Neural cell (in vitro differentiated cells): ENCODE results near the gene SH3RF3. TPM values are rescaled to one million over a fixed set of nuclear protein-coding genes. Genes with fewer than 3 reads are reported as not detected.

Experiments used
- H2AFZ ChIP-seq: fragments of 200-600, 300-800 bp; sonication (generic), shearing (Covaris generic); 2 replicates; pipeline ENCODE4 v1.6.0; 2014; ENCODE audit warnings: low read depth, mild to moderate bottlenecking, antibody characterized with exemption, low read length, moderate library complexity
- H3F3A ChIP-seq: fragments of 200-600 bp; shearing (Covaris generic); 2 replicates; pipeline ENCODE4 v1.6.1; 2016; ENCODE audit warnings: mild to moderate bottlenecking, moderate library complexity, mixed read lengths, antibody characterized with exemption, low read length; ENCODE audit not compliant: insufficient read depth, poor library complexity, severe bottlenecking
- H3K27ac ChIP-seq: fragments of 200-600, 300-800 bp; sonication (generic), shearing (Covaris generic); 2 replicates; pipeline ENCODE4 v1.5.1; 2014; ENCODE audit warnings: mild to moderate bottlenecking, low read length, moderate library complexity
- H3K27me3 ChIP-seq: fragments of 300-800, 200-600 bp; sonication (generic), shearing (Covaris generic); 2 replicates; pipeline ENCODE4 v1.6.0; 2014; ENCODE audit warnings: mild to moderate bottlenecking, low read depth, low read length, moderate library complexity; ENCODE audit not compliant: insufficient read depth
- H3K36me3 ChIP-seq: fragments of 300-800, 200-600 bp; sonication (generic), shearing (Covaris generic); 2 replicates; pipeline ENCODE4 v1.5.1; 2014; ENCODE audit warnings: mild to moderate bottlenecking, antibody characterized with exemption, low read length, moderate library complexity; ENCODE audit not compliant: insufficient read depth
- H3K4me2 ChIP-seq: fragments of 300-800, 200-600 bp; sonication (generic), shearing (Covaris generic); 2 replicates; pipeline ENCODE4 v1.6.0; 2014; ENCODE audit warnings: mild to moderate bottlenecking, low read length
- H3K4me3 ChIP-seq: fragments of 300-800, 200-600 bp; sonication (generic), shearing (Covaris generic); 2 replicates; pipeline ENCODE4 v1.5.1; 2014; ENCODE audit warnings: mild to moderate bottlenecking, low read length, moderate library complexity
- H3K79me2 ChIP-seq: fragments of 200-600 bp; shearing (Covaris generic); replicated peaks from 2 replicates; pipeline ENCODE4 v1.6.0; 2014; ENCODE audit warnings: mild to moderate bottlenecking, low read length, moderate library complexity; ENCODE audit not compliant: insufficient read depth
- H3K9ac ChIP-seq: fragments of 300-800, 200-600 bp; sonication (generic), shearing (Covaris generic); 2 replicates; pipeline ENCODE4 v1.6.1; 2016; ENCODE audit warnings: mild to moderate bottlenecking, low read length, mixed read lengths
- H3K9me2 ChIP-seq: fragments of 200-600 bp; shearing (Covaris generic); 2 replicates; pipeline ENCODE4 v1.6.1; 2016; ENCODE audit warnings: mild to moderate bottlenecking, low read length, mixed read lengths; ENCODE audit not compliant: insufficient read depth
- H3K9me3 ChIP-seq: fragments of 200-600, 300-800 bp; sonication (generic), shearing (Covaris generic); 2 replicates; pipeline ENCODE4 v1.6.1; 2016; ENCODE audit warnings: mild to moderate bottlenecking, mixed run types, low read length, moderate library complexity, mixed read lengths
- H4K20me1 ChIP-seq: fragments of 200-600 bp; shearing (Covaris generic); 2 replicates; pipeline ENCODE4 v1.6.1; 2016; ENCODE audit warnings: mild to moderate bottlenecking, mixed run types; ENCODE audit not compliant: insufficient read depth
- EP300 ChIP-seq: fragments of 450-650 bp; conservative IDR thresholded peaks from 2 replicates; pipeline ENCODE4 v1.6.1; 2014; ENCODE audit warnings: antibody characterized with exemption, mild to moderate bottlenecking, moderate library complexity; ENCODE audit not compliant: poor library complexity, severe bottlenecking
- EZH2 ChIP-seq: fragments of 200-600, 300-800 bp; shearing (Covaris generic), sonication (generic); IDR thresholded peaks from 2 replicates; pipeline ENCODE4 v1.6.1; 2014; ENCODE audit warnings: antibody characterized with exemption, low read length, borderline replicate concordance, mild to moderate bottlenecking; ENCODE audit not compliant: insufficient read depth, poor library complexity, severe bottlenecking
- MXI1 ChIP-seq: fragments of 450-650 bp; conservative IDR thresholded peaks from 2 replicates; pipeline ENCODE4 v1.6.1; 2014; ENCODE audit warnings: antibody characterized with exemption, mild to moderate bottlenecking; ENCODE audit not compliant: poor library complexity, severe bottlenecking
- POLR2AphosphoS5 ChIP-seq: IDR thresholded peaks from 2 replicates; pipeline ENCODE4 v1.6.1; 2012
- RAD21 ChIP-seq: fragments of 450-650 bp; conservative IDR thresholded peaks from 2 replicates; pipeline ENCODE4 v1.6.1; 2014; ENCODE audit warnings: antibody characterized with exemption, mild to moderate bottlenecking, moderate library complexity
- SMC3 ChIP-seq: fragments of 450-650 bp; conservative IDR thresholded peaks from 2 replicates; pipeline ENCODE4 v1.6.1; 2014; ENCODE audit warnings: antibody characterized with exemption, mild to moderate bottlenecking, moderate library complexity; ENCODE audit not compliant: poor library complexity
- TAF1 ChIP-seq: IDR thresholded peaks from 2 replicates; pipeline ENCODE4 v1.6.1; 2012; ENCODE audit warnings: low read depth
- polyA plus RNA-seq: library from polyadenylated mRNA; depleted of rRNA; stranded (reverse); fragments of >200 nt; gene quantifications from 2 replicates; pipeline ENCODE4 v1.2.3, GENCODE V29; 2014
- TF ChIP-seq, protein P1 (sequence below): fragments of 450-650 bp; IDR thresholded peaks from 2 replicates; pipeline ENCODE4 v1.5.1; 2014; ENCODE audit warnings: antibody characterized with exemption, mild to moderate bottlenecking, moderate library complexity; ENCODE audit not compliant: poor library complexity, severe bottlenecking
- TF ChIP-seq, protein P2 (sequence below): IDR thresholded peaks from 2 replicates; pipeline ENCODE4 v1.6.1; 2012; ENCODE audit warnings: borderline replicate concordance

SH3RF3 gene
- polyA plus RNA-seq, 1 donor from 2014 or later, result 0.53 TPM

DNA sequence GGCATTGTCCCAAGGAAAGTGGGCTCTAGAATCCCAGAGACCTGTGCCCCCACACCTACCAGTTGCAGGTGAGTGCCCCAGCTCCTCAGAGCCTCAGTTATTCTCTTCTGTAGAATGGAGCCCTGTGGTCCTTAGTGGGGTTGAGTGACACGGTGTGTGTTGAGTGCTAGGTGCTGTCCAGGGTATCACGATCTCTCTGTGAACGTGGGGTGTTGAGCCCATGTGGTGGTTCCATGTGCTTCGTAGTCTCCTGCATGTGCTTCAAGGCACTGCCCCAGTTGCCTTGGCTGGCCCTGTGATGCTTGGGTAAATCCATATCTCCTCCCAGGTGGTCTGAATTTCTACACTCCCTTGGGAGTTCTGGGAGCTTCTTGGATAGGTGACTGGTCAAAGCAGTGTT is 54.9 kb downstream of the SH3RF3 start:
- Histone ChIP-seq H3K4me2 (no peak overlapping the region), H3K4me3 (no peak overlapping the region), H3F3A (no peaks in the 10 kb centered on the region), H3K9me2 (no peaks in the 10 kb centered on the region), H3K79me2 (no peaks in the 10 kb centered on the region), H3K27me3 (no peaks in the 10 kb centered on the region), H2AFZ (no peak overlapping the region), H3K9me3 (no peaks in the 10 kb centered on the region), H4K20me1 (no peaks in the 10 kb centered on the region), H3K9ac (no peak overlapping the region), H3K27ac (no peak overlapping the region), H3K36me3 (no peaks in the 10 kb centered on the region)
- TF ChIP-seq TAF1 (no peak), EP300 (no peak), MXI1 (no peak)
- TF ChIP-seq, protein P1, sequence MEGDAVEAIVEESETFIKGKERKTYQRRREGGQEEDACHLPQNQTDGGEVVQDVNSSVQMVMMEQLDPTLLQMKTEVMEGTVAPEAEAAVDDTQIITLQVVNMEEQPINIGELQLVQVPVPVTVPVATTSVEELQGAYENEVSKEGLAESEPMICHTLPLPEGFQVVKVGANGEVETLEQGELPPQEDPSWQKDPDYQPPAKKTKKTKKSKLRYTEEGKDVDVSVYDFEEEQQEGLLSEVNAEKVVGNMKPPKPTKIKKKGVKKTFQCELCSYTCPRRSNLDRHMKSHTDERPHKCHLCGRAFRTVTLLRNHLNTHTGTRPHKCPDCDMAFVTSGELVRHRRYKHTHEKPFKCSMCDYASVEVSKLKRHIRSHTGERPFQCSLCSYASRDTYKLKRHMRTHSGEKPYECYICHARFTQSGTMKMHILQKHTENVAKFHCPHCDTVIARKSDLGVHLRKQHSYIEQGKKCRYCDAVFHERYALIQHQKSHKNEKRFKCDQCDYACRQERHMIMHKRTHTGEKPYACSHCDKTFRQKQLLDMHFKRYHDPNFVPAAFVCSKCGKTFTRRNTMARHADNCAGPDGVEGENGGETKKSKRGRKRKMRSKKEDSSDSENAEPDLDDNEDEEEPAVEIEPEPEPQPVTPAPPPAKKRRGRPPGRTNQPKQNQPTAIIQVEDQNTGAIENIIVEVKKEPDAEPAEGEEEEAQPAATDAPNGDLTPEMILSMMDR, result no peak
- TF ChIP-seq, protein P2, sequence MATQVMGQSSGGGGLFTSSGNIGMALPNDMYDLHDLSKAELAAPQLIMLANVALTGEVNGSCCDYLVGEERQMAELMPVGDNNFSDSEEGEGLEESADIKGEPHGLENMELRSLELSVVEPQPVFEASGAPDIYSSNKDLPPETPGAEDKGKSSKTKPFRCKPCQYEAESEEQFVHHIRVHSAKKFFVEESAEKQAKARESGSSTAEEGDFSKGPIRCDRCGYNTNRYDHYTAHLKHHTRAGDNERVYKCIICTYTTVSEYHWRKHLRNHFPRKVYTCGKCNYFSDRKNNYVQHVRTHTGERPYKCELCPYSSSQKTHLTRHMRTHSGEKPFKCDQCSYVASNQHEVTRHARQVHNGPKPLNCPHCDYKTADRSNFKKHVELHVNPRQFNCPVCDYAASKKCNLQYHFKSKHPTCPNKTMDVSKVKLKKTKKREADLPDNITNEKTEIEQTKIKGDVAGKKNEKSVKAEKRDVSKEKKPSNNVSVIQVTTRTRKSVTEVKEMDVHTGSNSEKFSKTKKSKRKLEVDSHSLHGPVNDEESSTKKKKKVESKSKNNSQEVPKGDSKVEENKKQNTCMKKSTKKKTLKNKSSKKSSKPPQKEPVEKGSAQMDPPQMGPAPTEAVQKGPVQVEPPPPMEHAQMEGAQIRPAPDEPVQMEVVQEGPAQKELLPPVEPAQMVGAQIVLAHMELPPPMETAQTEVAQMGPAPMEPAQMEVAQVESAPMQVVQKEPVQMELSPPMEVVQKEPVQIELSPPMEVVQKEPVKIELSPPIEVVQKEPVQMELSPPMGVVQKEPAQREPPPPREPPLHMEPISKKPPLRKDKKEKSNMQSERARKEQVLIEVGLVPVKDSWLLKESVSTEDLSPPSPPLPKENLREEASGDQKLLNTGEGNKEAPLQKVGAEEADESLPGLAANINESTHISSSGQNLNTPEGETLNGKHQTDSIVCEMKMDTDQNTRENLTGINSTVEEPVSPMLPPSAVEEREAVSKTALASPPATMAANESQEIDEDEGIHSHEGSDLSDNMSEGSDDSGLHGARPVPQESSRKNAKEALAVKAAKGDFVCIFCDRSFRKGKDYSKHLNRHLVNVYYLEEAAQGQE, result no peak

DNA sequence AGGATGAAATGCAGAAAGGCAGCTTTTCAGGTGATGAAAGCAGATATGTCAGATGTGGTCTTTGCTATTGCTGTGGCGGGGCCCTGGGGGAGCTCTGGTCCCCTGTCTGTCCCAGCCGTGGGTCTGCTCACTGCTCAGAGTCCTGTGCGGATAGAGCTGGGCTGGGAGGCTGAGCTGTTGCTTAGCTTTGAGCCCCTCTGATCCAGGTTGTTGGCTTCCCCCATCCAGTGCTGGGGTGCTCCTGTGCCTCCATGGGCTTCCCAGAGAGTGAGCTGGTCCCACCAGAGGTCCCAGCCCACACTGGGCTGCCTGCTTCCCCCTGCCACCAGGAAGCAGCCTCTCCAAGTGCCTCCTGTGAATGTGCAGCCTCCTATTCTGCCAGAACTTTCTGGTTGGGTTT is 55.4 kb downstream of the SH3RF3 start:
- H3K27me3 ChIP-seq, result no peaks in the 10 kb centered on the region
- H3K36me3 ChIP-seq, result no peaks in the 10 kb centered on the region
- H3K9me3 ChIP-seq, result no peaks in the 10 kb centered on the region
- no peak overlapping the region for H3K4me2 ChIP-seq
- no peak overlapping the region for H3K27ac ChIP-seq
- no peak overlapping the region for H2AFZ ChIP-seq
- H3K9ac ChIP-seq, result no peak overlapping the region
- H4K20me1 ChIP-seq, result no peaks in the 10 kb centered on the region
- no peaks in the 10 kb centered on the region for H3K9me2 ChIP-seq
- TF ChIP-seq TAF1 (no peak), POLR2AphosphoS5 (no peak), EP300 (no peak), SMC3 (no peak), RAD21 (no peak), EZH2 (no peak), MXI1 (no peak)
- TF ChIP-seq, protein P1, result no peak
- TF ChIP-seq, protein P2, result no peak
- H3F3A ChIP-seq, result no peaks in the 10 kb centered on the region
- H3K4me3 ChIP-seq, result no peak overlapping the region
- H3K79me2 ChIP-seq, result no peaks in the 10 kb centered on the region
